GM12878 (cell line): ENCODE data around the gene UNC13D. TPM values are rescaled to one million over a fixed set of nuclear protein-coding genes. Genes with fewer than 3 reads are reported as not detected.
A peak's percentile ranks its signal among the peaks of the same experiment; 100 is the strongest.

ENCODE experiments used
- ATAC-seq: fragments of 200-7000 bp; cut with Tn5 transposase; 3 replicates; pipeline ENCODE4 v1.9.1; 2020; ENCODE audit warnings: mild to moderate bottlenecking, moderate library complexity
- BruUV-seq: library from RNA; stranded (reverse); fragments of 400-500 nt; replicated peaks from 2 replicates; lab custom pipeline; 2021; lab: Mats Ljungman, UMichigan
- CTCF ChIA-PET: fragments of 300-600 bp; sonication (Branson Sonifier 250); formaldehyde crosslinking; extraction: SDS; loops from one replicate; lab custom pipeline; 2021; ENCODE audit warnings: inconsistent platforms; lab: Yijun Ruan, JAX
- POLR2A ChIA-PET: fragments of 350-600 bp; formaldehyde crosslinking; extraction: SDS; loops from one replicate; lab custom pipeline; 2021; ENCODE audit warnings: inconsistent platforms; lab: Charles Lee
- RAD21 ChIA-PET: fragments of 300-600 bp; sonication (Branson Sonifier 250); formaldehyde crosslinking; loops from one replicate; lab custom pipeline; 2023; ENCODE audit warnings: antibody characterized with exemption; ENCODE audit not compliant: unreplicated experiment; lab: Charles Lee
- SMC1A ChIA-PET: fragments of 300-600 bp; sonication (Branson Sonifier 250); formaldehyde crosslinking; loops from one replicate; lab custom pipeline; 2023; ENCODE audit not compliant: unreplicated experiment, uncharacterized antibody; lab: Charles Lee
- DNase-seq: peaks from one replicate; pipeline ENCODE4 v3.0.0-alpha.2; 2011; ENCODE audit warnings: low read depth, low spot score
- FAIRE-seq: peaks from 3 replicates; lab custom pipeline; 2011; peaks lifted over from hg19 to GRCh38; lab: Jason Lieb, UNC
- H2AFZ ChIP-seq: 2 replicates; pipeline ENCODE4 v1.6.0; 2011; ENCODE audit warnings: low read depth, low read length, control low read depth; ENCODE audit not compliant: control insufficient read depth
- H3K27ac ChIP-seq: 2 replicates; pipeline ENCODE4 v1.5.1; 2011; ENCODE audit warnings: control low read depth; ENCODE audit not compliant: control insufficient read depth, insufficient read depth
- H3K27me3 ChIP-seq, 2 experiments: replicated peaks in 1 of 2; 2 replicates each; pipeline versions ENCODE4 v1.6.0 to v1.6.1; 2011; ENCODE audit warnings: low read length in 1 of 2; ENCODE audit not compliant: control insufficient read depth in 2 of 2, insufficient read depth in 2 of 2
- H3K36me3 ChIP-seq, 2 experiments: 2 replicates each; pipeline ENCODE4 v1.5.1; 2011; ENCODE audit warnings: low read length in 1 of 2; ENCODE audit not compliant: control insufficient read depth in 2 of 2, insufficient read depth in 2 of 2
- H3K4me1 ChIP-seq: 2 replicates; pipeline ENCODE4 v1.6.1; 2011; ENCODE audit warnings: mild to moderate bottlenecking, low read length, moderate library complexity, mixed read lengths; ENCODE audit not compliant: control insufficient read depth, insufficient read depth
- H3K4me2 ChIP-seq: 2 replicates; pipeline ENCODE4 v1.6.0; 2011; ENCODE audit warnings: control low read depth; ENCODE audit not compliant: control insufficient read depth, insufficient read depth
- H3K4me3 ChIP-seq: fragments of 200-600 bp; sonication (generic); 2 replicates; pipeline ENCODE4 v1.5.1; 2016
- H3K79me2 ChIP-seq: 2 replicates; pipeline ENCODE4 v1.6.0; 2011; ENCODE audit warnings: low read length; ENCODE audit not compliant: control insufficient read depth, insufficient read depth
- H3K9ac ChIP-seq: 2 replicates; pipeline ENCODE4 v1.8.0; 2011; ENCODE audit warnings: low read length, control low read depth, mixed read lengths; ENCODE audit not compliant: control insufficient read depth, insufficient read depth
- H3K9me3 ChIP-seq: replicated peaks from 3 replicates; pipeline ENCODE4 v1.5.1; 2011; ENCODE audit warnings: mild to moderate bottlenecking, low read length; ENCODE audit not compliant: control insufficient read depth, insufficient read depth
- H4K20me1 ChIP-seq: 2 replicates; pipeline ENCODE4 v1.6.0; 2011; ENCODE audit not compliant: control insufficient read depth, insufficient read depth
- CHD4 ChIP-seq: fragments of 200-600 bp; sonication (generic); IDR thresholded peaks from 2 replicates; pipeline ENCODE4 v1.6.1; 2016; ENCODE audit warnings: mild to moderate bottlenecking
- ESRRA ChIP-seq: IDR thresholded peaks from 2 replicates; pipeline ENCODE4 v1.6.1; 2012; ENCODE audit warnings: mild to moderate bottlenecking, low read length, improper control_type of control experiment
- JUNB ChIP-seq: IDR thresholded peaks from 2 replicates; pipeline ENCODE4 v1.6.1; 2016; ENCODE audit warnings: antibody characterized with exemption, mild to moderate bottlenecking
- PML ChIP-seq: IDR thresholded peaks from 2 replicates; pipeline ENCODE4 v1.6.1; 2012; ENCODE audit warnings: low read length, inconsistent platforms
- POLR2A ChIP-seq: IDR thresholded peaks from 2 replicates; pipeline ENCODE4 v1.6.1; 2011; ENCODE audit warnings: low read depth, mild to moderate bottlenecking, low read length
- REST ChIP-seq: IDR thresholded peaks from 2 replicates; pipeline ENCODE4 v1.6.1; 2012; ENCODE audit warnings: mild to moderate bottlenecking, low read depth, low read length
- WGBS: methylation state at CpG from one replicate; pipeline ENCODE4 v1.1.6; 2016; ENCODE audit warnings: low lambda C conversion rate; ENCODE audit not compliant: insufficient replicate concordance, insufficient coverage; ENCODE audit errors: missing lambda C conversion rate; 5-methylcytosine and 5-hydroxymethylcytosine counted together
- in situ Hi-C: fragments of 300-500 bp; cut with MboI; formaldehyde crosslinking; loops from 9 replicates; pipeline ENCODE4 v1.14.3; 2018; ENCODE audit warnings: mixed read lengths
- intact Hi-C: fragments of 100-400 bp; cut with micrococcal nuclease; formaldehyde crosslinking; loops from one replicate; pipeline ENCODE4 v1.14.2; 2022; ENCODE audit not compliant: unreplicated experiment
- polyA plus RNA-seq, 11 experiments: library from polyadenylated mRNA; depleted of rRNA in 4 of 11; unstranded in 6 of 11; stranded (reverse) in 5 of 11; fragments of >200 nt; fragmentation: Nextera tagmentation in 4 of 11; fragmentation: Illumina TruSeq in 1 of 11; extraction: Ambion mirVana in 4 of 11; extraction: Trizol in 1 of 11; gene quantifications; 1 replicate in 1 of 11; 2 replicates in 10 of 11; pipeline versions ENCODE4 v1.2.1 to v1.2.3, GENCODE V29; 2011 to 2016; ENCODE audit warnings: inconsistent platforms in 2 of 11, missing spikeins in 2 of 11, low read depth in 1 of 11
- total RNA-seq, 4 experiments: library from RNA; depleted of rRNA in 3 of 4; stranded (reverse); fragments of >200 nt in 3 of 4; fragmentation: Illumina TruSeq in 1 of 4; extraction: Trizol in 1 of 4; gene quantifications; 2 replicates each; pipeline versions ENCODE4 v1.2.1 to v1.2.3, GENCODE V29; 2013 to 2021

UNC13D gene
- total and polyA plus RNA-seq, 10 of the 15 experiments (the other 5 are each of a cell fraction or from before 2014, with no cell fraction given) = 0.32 to 63.9 (median 25.2) TPM

GRCh38 chr17:75823257-75824041, 20.8 kb downstream of the UNC13D start:
- no peak for ATAC-seq
- peaks cover 14% of the 10 kb centered on the region in 2 experiments; a peak in 3 of 4 replicates for H3K36me3 ChIP-seq
- ChIA-PET SMC1A (no interaction called here), POLR2A (interaction anchor here (0.6 to 2.0 kb wide), 4 partner anchors 15 to 81 kb away, joined by 3 to 7 read pairs (median 4); partner anchors contain the start of gene WBP2), CTCF (interaction anchor here (0.5 kb wide), 1 partner anchor 27 kb away, joined by 4 read pairs; no protein-coding TSS in a partner anchor), RAD21 (no interaction called here)
- no peaks in the 10 kb centered on the region for H3K9me3 ChIP-seq
- no peak overlapping the region for H3K4me2 ChIP-seq
- no peaks in the 10 kb centered on the region for H3K27me3 ChIP-seq
- H4K20me1 ChIP-seq = no peaks in the 10 kb centered on the region
- 94% methylated on average over 19 of the region's 28 CpGs for WGBS
- H2AFZ ChIP-seq = no peak overlapping the region
- no peak for FAIRE-seq
- no peaks in the 10 kb centered on the region for H3K4me1 ChIP-seq
- intact Hi-C loops = no loop called here
- no peak for DNase-seq
- H3K79me2 ChIP-seq = no peaks in the 10 kb centered on the region
- in situ Hi-C loops = no loop called here
- TF ChIP-seq REST (no peak), ESRRA (no peak), PML (no peak), POLR2A (peak; percentile 57; the same call in 1 of the 2 replicates), CHD4 (no peak), JUNB (no peak)
- H3K9ac ChIP-seq = no peak overlapping the region
- H3K4me3 ChIP-seq = no peak overlapping the region
- no peak overlapping the region for H3K27ac ChIP-seq
- BruUV-seq = no TSS peak
